Measurements from ENCODE around the gene TAF11.

The TAF11 gene

DNA sequence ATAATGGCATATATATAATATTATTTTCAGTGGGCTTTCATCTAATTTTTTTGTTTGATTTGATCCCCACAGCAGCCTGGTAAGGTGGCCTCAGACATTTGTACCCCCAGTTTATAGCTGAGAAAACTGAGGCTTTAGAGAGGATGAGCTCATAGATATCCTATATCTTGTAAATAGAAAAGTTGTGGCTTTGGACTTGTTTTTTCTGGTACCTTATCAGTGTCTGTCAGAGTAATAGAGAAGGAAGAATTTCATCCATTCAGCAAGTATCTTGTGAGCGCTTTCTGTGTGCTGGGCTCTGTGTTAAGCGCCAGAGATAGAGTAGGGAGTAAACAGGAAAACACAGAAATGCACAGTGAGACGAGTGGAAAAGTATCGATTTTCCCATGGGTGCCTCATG, 27.9 kb downstream of the TAF11 start:
- ATAC-seq: no peak
- TF ChIP-seq, protein P1, sequence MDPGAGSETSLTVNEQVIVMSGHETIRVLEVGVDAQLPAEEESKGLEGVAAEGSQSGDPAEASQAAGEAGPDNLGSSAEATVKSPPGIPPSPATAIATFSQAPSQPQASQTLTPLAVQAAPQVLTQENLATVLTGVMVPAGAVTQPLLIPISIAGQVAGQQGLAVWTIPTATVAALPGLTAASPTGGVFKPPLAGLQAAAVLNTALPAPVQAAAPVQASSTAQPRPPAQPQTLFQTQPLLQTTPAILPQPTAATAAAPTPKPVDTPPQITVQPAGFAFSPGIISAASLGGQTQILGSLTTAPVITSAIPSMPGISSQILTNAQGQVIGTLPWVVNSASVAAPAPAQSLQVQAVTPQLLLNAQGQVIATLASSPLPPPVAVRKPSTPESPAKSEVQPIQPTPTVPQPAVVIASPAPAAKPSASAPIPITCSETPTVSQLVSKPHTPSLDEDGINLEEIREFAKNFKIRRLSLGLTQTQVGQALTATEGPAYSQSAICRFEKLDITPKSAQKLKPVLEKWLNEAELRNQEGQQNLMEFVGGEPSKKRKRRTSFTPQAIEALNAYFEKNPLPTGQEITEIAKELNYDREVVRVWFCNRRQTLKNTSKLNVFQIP (CRISPR knock-in tag; IDR thresholded peaks at IDR 0.05; ENCODE audit: borderline replicate concordance, low read depth): no peak
- TF ChIP-seq ZNF565 (CRISPR knock-in tag; conservative IDR thresholded peaks at IDR 0.05; ENCODE audit: low read depth): no peak
- no peak for TF ChIP-seq ZNF8 (CRISPR knock-in tag; IDR thresholded peaks at IDR 0.05)

- TF ChIP-seq ZFP30 (CRISPR knock-in tag; IDR thresholded peaks at IDR 0.05) (no peak), ESRRG (CRISPR knock-in tag; IDR thresholded peaks at IDR 0.05) (no peak), CSRNP3 (CRISPR knock-in tag; IDR thresholded peaks at IDR 0.05) (no peak), OSR1 (CRISPR knock-in tag; IDR thresholded peaks at IDR 0.05) (no peak), RARB (CRISPR knock-in tag; IDR thresholded peaks at IDR 0.05) (no peak), ZFP3 (CRISPR knock-in tag; IDR thresholded peaks at IDR 0.05) (no peak), ZNF70 (CRISPR knock-in tag; IDR thresholded peaks at IDR 0.05) (no peak), GLIS3 (CRISPR knock-in tag; IDR thresholded peaks at IDR 0.05) (no peak), ISL1 (CRISPR knock-in tag; IDR thresholded peaks at IDR 0.05) (no peak), ZNF565 (CRISPR knock-in tag; conservative IDR thresholded peaks at IDR 0.05; ENCODE audit: low read depth) (no peak), ARNTL (CRISPR knock-in tag; IDR thresholded peaks at IDR 0.05; ENCODE audit: borderline replicate concordance, low read depth) (no peak), CSDC2 (CRISPR knock-in tag; IDR thresholded peaks at IDR 0.05) (no peak), PATZ1 (CRISPR knock-in tag; IDR thresholded peaks at IDR 0.05; ENCODE audit: borderline replicate concordance) (no peak), TOX (CRISPR knock-in tag; IDR thresholded peaks at IDR 0.05; ENCODE audit: borderline replicate concordance) (no peak), BACH2 (CRISPR knock-in tag; IDR thresholded peaks at IDR 0.05; ENCODE audit: borderline replicate concordance) (no peak)
- TF ChIP-seq, protein P1 (CRISPR knock-in tag; IDR thresholded peaks at IDR 0.05; ENCODE audit: borderline replicate concordance, low read depth): no peak
- TF ChIP-seq, protein P2, sequence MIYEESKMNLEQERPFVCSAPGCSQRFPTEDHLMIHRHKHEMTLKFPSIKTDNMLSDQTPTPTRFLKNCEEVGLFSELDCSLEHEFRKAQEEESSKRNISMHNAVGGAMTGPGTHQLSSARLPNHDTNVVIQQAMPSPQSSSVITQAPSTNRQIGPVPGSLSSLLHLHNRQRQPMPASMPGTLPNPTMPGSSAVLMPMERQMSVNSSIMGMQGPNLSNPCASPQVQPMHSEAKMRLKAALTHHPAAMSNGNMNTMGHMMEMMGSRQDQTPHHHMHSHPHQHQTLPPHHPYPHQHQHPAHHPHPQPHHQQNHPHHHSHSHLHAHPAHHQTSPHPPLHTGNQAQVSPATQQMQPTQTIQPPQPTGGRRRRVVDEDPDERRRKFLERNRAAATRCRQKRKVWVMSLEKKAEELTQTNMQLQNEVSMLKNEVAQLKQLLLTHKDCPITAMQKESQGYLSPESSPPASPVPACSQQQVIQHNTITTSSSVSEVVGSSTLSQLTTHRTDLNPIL (CRISPR knock-in tag; IDR thresholded peaks at IDR 0.05; ENCODE audit: low read depth): no peak
These were observed 29.2 kb downstream of the TAF11 start for GRCh38 chr6:34858681-34859080.

DNA sequence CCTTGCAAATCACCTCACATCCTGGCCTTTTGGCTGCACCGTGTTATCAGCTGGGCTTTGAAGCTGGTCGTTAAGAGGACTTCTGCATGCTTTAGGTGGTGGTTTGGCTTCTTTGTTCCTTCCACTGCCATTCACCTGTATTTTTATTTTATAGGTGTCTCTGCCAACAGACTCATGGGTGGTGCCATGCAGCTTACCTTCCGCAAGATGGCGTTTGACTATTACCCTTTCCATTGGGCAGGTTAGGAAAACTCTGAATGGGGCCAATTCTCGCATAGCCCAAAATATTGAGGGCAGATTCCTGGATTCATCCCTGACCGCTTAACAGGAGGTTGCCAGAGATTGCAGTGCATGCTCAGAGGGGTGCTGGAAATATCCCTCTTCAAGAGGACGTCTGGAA, 32.4 kb downstream of the TAF11 start:
- TF ChIP-seq ARNTL (CRISPR knock-in tag; IDR thresholded peaks at IDR 0.05; ENCODE audit: borderline replicate concordance, low read depth) (no peak), TOX (CRISPR knock-in tag; IDR thresholded peaks at IDR 0.05; ENCODE audit: borderline replicate concordance) (no peak), CSRNP3 (CRISPR knock-in tag; IDR thresholded peaks at IDR 0.05) (no peak), ZNF8 (CRISPR knock-in tag; IDR thresholded peaks at IDR 0.05) (no peak), ZFP30 (CRISPR knock-in tag; IDR thresholded peaks at IDR 0.05) (no peak), ISL1 (CRISPR knock-in tag; IDR thresholded peaks at IDR 0.05) (no peak), ZC3H10 (CRISPR knock-in tag; IDR thresholded peaks at IDR 0.05) (no peak), BACH2 (CRISPR knock-in tag; IDR thresholded peaks at IDR 0.05; ENCODE audit: borderline replicate concordance) (no peak), TSHZ2 (CRISPR knock-in tag; IDR thresholded peaks at IDR 0.05) (no peak), TCF4 (CRISPR knock-in tag; IDR thresholded peaks at IDR 0.05; ENCODE audit: borderline replicate concordance) (no peak), ZNF70 (CRISPR knock-in tag; IDR thresholded peaks at IDR 0.05) (no peak), ZFP3 (CRISPR knock-in tag; IDR thresholded peaks at IDR 0.05) (no peak)
- TF ChIP-seq, protein P2 (CRISPR knock-in tag; IDR thresholded peaks at IDR 0.05; ENCODE audit: low read depth): no peak
- TF ChIP-seq, protein P1 (CRISPR knock-in tag; IDR thresholded peaks at IDR 0.05; ENCODE audit: borderline replicate concordance, low read depth): no peak
- ATAC-seq: no peak

More at GRCh38 chr6:34858681-34859080, 29.2 kb downstream of the TAF11 start:
- ATAC-seq: 0 out of 3 replicates have a peak, but pooled peaks have one; percentile 28

All from SK-N-SH treated with all-trans-retinoic acid at 6 μM for 48 hours (cell line).